ENCODE measurements around the gene EPHB4. TPM values are rescaled to one million over a fixed set of nuclear protein-coding genes. Genes with fewer than 3 reads are reported as not detected.

The EPHB4 gene
- polyA plus RNA-seq, 1 donor from 2014 or later: not detected

- Mint-ChIP-seq H3K4me1 (peaks cover 3 to 8% (median 4%) of the 10 kb centered on the region in 3 donors), H3K36me3 (no peaks in the 10 kb centered on the region), H3K27me3 (peaks cover 3% of the 10 kb centered on the region), H3K4me3 (peak overlapping the region; percentile 1 to 79 (median 59)), H3K27ac (no peak overlapping the region), H3K9me3 (peaks cover 0 to 1% (median 0%) of the 10 kb centered on the region in 3 donors)
These were observed 8.8 kb upstream of the EPHB4 start for GRCh38 chr7:100835903-100836811.

GRCh38 chr7:100832281-100832633, 4.9 kb upstream of the EPHB4 start:
- H3K27me3 Mint-ChIP-seq: peaks cover 25% of the 10 kb centered on the region
- H3K27ac Mint-ChIP-seq: no peak overlapping the region
- peaks cover 2% of the 10 kb centered on the region for H3K36me3 Mint-ChIP-seq
- H3K4me1 Mint-ChIP-seq: peaks cover 1 to 11% (median 5%) of the 10 kb centered on the region in 3 donors
- peaks cover 0 to 3% (median 0%) of the 10 kb centered on the region in 3 donors for H3K9me3 Mint-ChIP-seq
- H3K4me3 Mint-ChIP-seq: peak overlapping the region in 1 of 4 donors; percentile 30

GRCh38 chr7:100830396-100830795, 3.1 kb upstream of the EPHB4 start:
- peaks cover 0 to 2% (median 0%) of the 10 kb centered on the region in 3 donors for H3K9me3 Mint-ChIP-seq
- peaks cover 5 to 16% (median 14%) of the 10 kb centered on the region in 3 donors for H3K4me1 Mint-ChIP-seq
- peaks cover 2% of the 10 kb centered on the region for H3K36me3 Mint-ChIP-seq
- H3K27ac Mint-ChIP-seq: no peak overlapping the region
- no peak overlapping the region for H3K4me3 Mint-ChIP-seq
- peaks cover 37% of the 10 kb centered on the region for H3K27me3 Mint-ChIP-seq

GRCh38 chr7:100829150-100829716, 1.9 kb upstream of the EPHB4 start:
- no peak overlapping the region for H3K27ac Mint-ChIP-seq
- peaks cover 7 to 16% (median 15%) of the 10 kb centered on the region in 3 donors for H3K4me1 Mint-ChIP-seq
- peaks cover 41% of the 10 kb centered on the region for H3K27me3 Mint-ChIP-seq
- H3K36me3 Mint-ChIP-seq: peaks cover 2% of the 10 kb centered on the region
- peaks cover 0 to 2% (median 0%) of the 10 kb centered on the region in 3 donors for H3K9me3 Mint-ChIP-seq
- H3K4me3 Mint-ChIP-seq: no peak overlapping the region

GRCh38 chr7:100826514-100827329, 601 bp downstream of the EPHB4 start:
- peak overlapping the region in 3 of 4 donors; percentile 70 to 91 (median 74) for H3K4me3 Mint-ChIP-seq
- H3K27ac Mint-ChIP-seq: peak overlapping the region in 1 of 3 donors; percentile 61
- H3K4me1 Mint-ChIP-seq: peaks cover 7 to 16% (median 15%) of the 10 kb centered on the region in 3 donors
- H3K27me3 Mint-ChIP-seq: peaks cover 46% of the 10 kb centered on the region
- peaks cover 0 to 2% (median 0%) of the 10 kb centered on the region in 3 donors for H3K9me3 Mint-ChIP-seq
- H3K36me3 Mint-ChIP-seq: peaks cover 2% of the 10 kb centered on the region

GRCh38 chr7:100825751-100826513, 1.4 kb downstream of the EPHB4 start:
- Mint-ChIP-seq H3K9me3 (peaks cover 0 to 1% (median 0%) of the 10 kb centered on the region in 3 donors), H3K27ac (peak overlapping the region in 1 of 3 donors; percentile 61), H3K36me3 (peaks cover 2% of the 10 kb centered on the region), H3K4me3 (peak overlapping the region in 3 of 4 donors; percentile 70 to 91 (median 74)), H3K27me3 (peaks cover 45% of the 10 kb centered on the region), H3K4me1 (peaks cover 7 to 16% (median 15%) of the 10 kb centered on the region in 3 donors)

- H3K27ac Mint-ChIP-seq: peak overlapping the region in 1 of 3 donors; percentile 61
- peaks cover 2% of the 10 kb centered on the region for H3K36me3 Mint-ChIP-seq
- peaks cover 7 to 16% (median 15%) of the 10 kb centered on the region in 3 donors for H3K4me1 Mint-ChIP-seq
- no peaks in the 10 kb centered on the region for H3K9me3 Mint-ChIP-seq
- H3K27me3 Mint-ChIP-seq: peaks cover 43% of the 10 kb centered on the region
- H3K4me3 Mint-ChIP-seq: peak overlapping the region in 2 of 4 donors; percentile 43 to 47
These were observed 2.1 kb downstream of the EPHB4 start for GRCh38 chr7:100825215-100825671.

GRCh38 chr7:100824499-100825214, 2.7 kb downstream of the EPHB4 start:
- Mint-ChIP-seq H3K9me3 (no peaks in the 10 kb centered on the region), H3K36me3 (peaks cover 2% of the 10 kb centered on the region), H3K27me3 (peaks cover 40% of the 10 kb centered on the region), H3K4me3 (no peak overlapping the region), H3K4me1 (peaks cover 7 to 16% (median 15%) of the 10 kb centered on the region in 3 donors), H3K27ac (no peak overlapping the region)

- peaks cover 7 to 16% (median 15%) of the 10 kb centered on the region in 3 donors for H3K4me1 Mint-ChIP-seq
- peaks cover 5% of the 10 kb centered on the region for H3K36me3 Mint-ChIP-seq
- H3K27me3 Mint-ChIP-seq: peaks cover 34% of the 10 kb centered on the region
- no peak overlapping the region for H3K4me3 Mint-ChIP-seq
- H3K9me3 Mint-ChIP-seq: no peaks in the 10 kb centered on the region
- H3K27ac Mint-ChIP-seq: no peak overlapping the region
These were observed 3.8 kb downstream of the EPHB4 start for GRCh38 chr7:100823534-100823933.

- peaks cover 29% of the 10 kb centered on the region for H3K27me3 Mint-ChIP-seq
- H3K36me3 Mint-ChIP-seq: peaks cover 5% of the 10 kb centered on the region
- no peak overlapping the region for H3K4me3 Mint-ChIP-seq
- no peaks in the 10 kb centered on the region for H3K9me3 Mint-ChIP-seq
- H3K4me1 Mint-ChIP-seq: peaks cover 7 to 15% (median 15%) of the 10 kb centered on the region in 3 donors
- H3K27ac Mint-ChIP-seq: no peak overlapping the region
These were observed 4.2 kb downstream of the EPHB4 start for GRCh38 chr7:100823140-100823525.

- Mint-ChIP-seq H3K36me3 (peaks cover 3% of the 10 kb centered on the region), H3K27ac (no peak overlapping the region), H3K4me1 (peaks cover 7 to 12% (median 9%) of the 10 kb centered on the region in 3 donors), H3K4me3 (no peak overlapping the region), H3K27me3 (peaks cover 23% of the 10 kb centered on the region), H3K9me3 (no peaks in the 10 kb centered on the region)
These were observed 4.8 kb downstream of the EPHB4 start for GRCh38 chr7:100822236-100823139.

- peak overlapping the region in 1 of 4 donors; percentile 8 for H3K4me3 Mint-ChIP-seq
- H3K4me1 Mint-ChIP-seq: no peaks in the 10 kb centered on the region
- H3K27me3 Mint-ChIP-seq: peaks cover 8% of the 10 kb centered on the region
- no peak overlapping the region for H3K27ac Mint-ChIP-seq
- peaks cover 3% of the 10 kb centered on the region for H3K36me3 Mint-ChIP-seq
- no peaks in the 10 kb centered on the region for H3K9me3 Mint-ChIP-seq
These were observed 7.7 kb downstream of the EPHB4 start for GRCh38 chr7:100819586-100819985.

- no peak overlapping the region for H3K4me3 Mint-ChIP-seq
- H3K27me3 Mint-ChIP-seq: peaks cover 5% of the 10 kb centered on the region
- no peaks in the 10 kb centered on the region for H3K9me3 Mint-ChIP-seq
- peaks cover 3% of the 10 kb centered on the region for H3K36me3 Mint-ChIP-seq
- H3K4me1 Mint-ChIP-seq: no peaks in the 10 kb centered on the region
- no peak overlapping the region for H3K27ac Mint-ChIP-seq
These were observed 8.5 kb downstream of the EPHB4 start for GRCh38 chr7:100818825-100819224.

All from IgD-negative memory B cell (primary cell).